Measurements from ENCODE around the gene TRIM69.
"Not testable (repeated sequence)": the region's sequence is repeated elsewhere in the genome, so short reads cannot be mapped to it uniquely, and the experiment has no call there.

TRIM69 gene

GRCh38 chr15:44728576-44729407, 7.5 kb upstream of the TRIM69 start:
- Histone ChIP-seq H3K4me1 (ENCODE audit: control insufficient read depth, insufficient read depth, low read length) (peaks cover 18% of the 10 kb centered on the region), H3K9ac (ENCODE audit: low read depth, low read length) (peak overlapping the region; percentile 46), H3K4me3 (ENCODE audit: low read depth, low read length) (peak overlapping the region; percentile 81), H3K27ac (ENCODE audit: low read depth, low read length) (peak overlapping the region; percentile 97), H3K27me3 (ENCODE audit: control insufficient read depth, insufficient read depth, low read length) (no peaks in the 10 kb centered on the region), H3K36me3 (ENCODE audit: control insufficient read depth, insufficient read depth, low read length) (peaks cover 6% of the 10 kb centered on the region; the same call in 1 of the 2 replicates), H3K9me3 (ENCODE audit: control insufficient read depth, insufficient read depth, low read length) (no peaks in the 10 kb centered on the region)

- peak overlapping the region; percentile 46 for H3K9ac ChIP-seq (ENCODE audit: low read depth, low read length)
- peaks cover 6% of the 10 kb centered on the region; the same call in 1 of the 2 replicates for H3K36me3 ChIP-seq (ENCODE audit: control insufficient read depth, insufficient read depth, low read length)
- H3K9me3 ChIP-seq (ENCODE audit: control insufficient read depth, insufficient read depth, low read length): no peaks in the 10 kb centered on the region
- H3K4me1 ChIP-seq (ENCODE audit: control insufficient read depth, insufficient read depth, low read length): peaks cover 18% of the 10 kb centered on the region
- H3K4me3 ChIP-seq (ENCODE audit: low read depth, low read length): peak overlapping the region; percentile 81
- peak overlapping the region; percentile 97 for H3K27ac ChIP-seq (ENCODE audit: low read depth, low read length)
- no peaks in the 10 kb centered on the region for H3K27me3 ChIP-seq (ENCODE audit: control insufficient read depth, insufficient read depth, low read length)
Observed at GRCh38 chr15:44729408-44730127, 6.8 kb upstream of the TRIM69 start.

GRCh38 chr15:44734839-44735481, 1.4 kb upstream of the TRIM69 start:
- H3K9me3 ChIP-seq (ENCODE audit: control insufficient read depth, insufficient read depth, low read length): no peaks in the 10 kb centered on the region
- H3K27ac ChIP-seq (ENCODE audit: low read depth, low read length): no peak overlapping the region
- H3K4me1 ChIP-seq (ENCODE audit: control insufficient read depth, insufficient read depth, low read length): peaks cover 11% of the 10 kb centered on the region
- no peaks in the 10 kb centered on the region for H3K27me3 ChIP-seq (ENCODE audit: control insufficient read depth, insufficient read depth, low read length)
- peaks cover 6% of the 10 kb centered on the region; the same call in 1 of the 2 replicates for H3K36me3 ChIP-seq (ENCODE audit: control insufficient read depth, insufficient read depth, low read length)
- no peak overlapping the region for H3K4me3 ChIP-seq (ENCODE audit: low read depth, low read length)
- H3K9ac ChIP-seq (ENCODE audit: low read depth, low read length): no peak overlapping the region

GRCh38 chr15:44735482-44736180, 697 bp upstream of the TRIM69 start:
- Histone ChIP-seq H3K36me3 (ENCODE audit: control insufficient read depth, insufficient read depth, low read length) (peaks cover 6% of the 10 kb centered on the region; the same call in 1 of the 2 replicates), H3K27me3 (ENCODE audit: control insufficient read depth, insufficient read depth, low read length) (no peaks in the 10 kb centered on the region), H3K27ac (ENCODE audit: low read depth, low read length) (no peak overlapping the region), H3K9ac (ENCODE audit: low read depth, low read length) (no peak overlapping the region), H3K9me3 (ENCODE audit: control insufficient read depth, insufficient read depth, low read length) (no peaks in the 10 kb centered on the region), H3K4me1 (ENCODE audit: control insufficient read depth, insufficient read depth, low read length) (peaks cover 9% of the 10 kb centered on the region), H3K4me3 (ENCODE audit: low read depth, low read length) (no peak overlapping the region)

GRCh38 chr15:44738340-44738984, 2.1 kb downstream of the TRIM69 start:
- no peaks in the 10 kb centered on the region for H3K36me3 ChIP-seq (ENCODE audit: control insufficient read depth, insufficient read depth, low read length)
- H3K4me1 ChIP-seq (ENCODE audit: control insufficient read depth, insufficient read depth, low read length): peaks cover 9% of the 10 kb centered on the region
- H3K27me3 ChIP-seq (ENCODE audit: control insufficient read depth, insufficient read depth, low read length): no peaks in the 10 kb centered on the region
- no peak overlapping the region for H3K4me3 ChIP-seq (ENCODE audit: low read depth, low read length)
- no peak overlapping the region for H3K27ac ChIP-seq (ENCODE audit: low read depth, low read length)
- no peak overlapping the region for H3K9ac ChIP-seq (ENCODE audit: low read depth, low read length)
- H3K9me3 ChIP-seq (ENCODE audit: control insufficient read depth, insufficient read depth, low read length): no peaks in the 10 kb centered on the region

GRCh38 chr15:44739222-44739847, 3.0 kb downstream of the TRIM69 start:
- H3K4me1 ChIP-seq (ENCODE audit: control insufficient read depth, insufficient read depth, low read length); H3K4me3 ChIP-seq (ENCODE audit: low read depth, low read length); H3K9ac ChIP-seq (ENCODE audit: low read depth, low read length); H3K27ac ChIP-seq (ENCODE audit: low read depth, low read length); H3K9me3 ChIP-seq (ENCODE audit: control insufficient read depth, insufficient read depth, low read length); H3K36me3 ChIP-seq (ENCODE audit: control insufficient read depth, insufficient read depth, low read length); H3K27me3 ChIP-seq (ENCODE audit: control insufficient read depth, insufficient read depth, low read length): not testable (repeated sequence)

- H3K4me3 ChIP-seq (ENCODE audit: low read depth, low read length); H3K27me3 ChIP-seq (ENCODE audit: control insufficient read depth, insufficient read depth, low read length); H3K9me3 ChIP-seq (ENCODE audit: control insufficient read depth, insufficient read depth, low read length); H3K4me1 ChIP-seq (ENCODE audit: control insufficient read depth, insufficient read depth, low read length); H3K27ac ChIP-seq (ENCODE audit: low read depth, low read length); H3K9ac ChIP-seq (ENCODE audit: low read depth, low read length); H3K36me3 ChIP-seq (ENCODE audit: control insufficient read depth, insufficient read depth, low read length): not testable (repeated sequence)
Observed at GRCh38 chr15:44743454-44743853, 7.1 kb downstream of the TRIM69 start.

GRCh38 chr15:44753345-44753744, 17.0 kb downstream of the TRIM69 start:
- H3K9me3 ChIP-seq (ENCODE audit: control insufficient read depth, insufficient read depth, low read length): peaks cover 8% of the 10 kb centered on the region
- no peak overlapping the region for H3K4me3 ChIP-seq (ENCODE audit: low read depth, low read length)
- H3K27ac ChIP-seq (ENCODE audit: low read depth, low read length): no peak overlapping the region
- no peaks in the 10 kb centered on the region for H3K36me3 ChIP-seq (ENCODE audit: control insufficient read depth, insufficient read depth, low read length)
- no peaks in the 10 kb centered on the region for H3K4me1 ChIP-seq (ENCODE audit: control insufficient read depth, insufficient read depth, low read length)
- no peak overlapping the region for H3K9ac ChIP-seq (ENCODE audit: low read depth, low read length)
- H3K27me3 ChIP-seq (ENCODE audit: control insufficient read depth, insufficient read depth, low read length): no peaks in the 10 kb centered on the region

GRCh38 chr15:44763187-44763586, 26.9 kb downstream of the TRIM69 start:
- Histone ChIP-seq H3K36me3 (ENCODE audit: control insufficient read depth, insufficient read depth, low read length) (no peaks in the 10 kb centered on the region), H3K9ac (ENCODE audit: low read depth, low read length) (no peak overlapping the region), H3K9me3 (ENCODE audit: control insufficient read depth, insufficient read depth, low read length) (no peaks in the 10 kb centered on the region), H3K4me1 (ENCODE audit: control insufficient read depth, insufficient read depth, low read length) (no peaks in the 10 kb centered on the region), H3K4me3 (ENCODE audit: low read depth, low read length) (no peak overlapping the region), H3K27me3 (ENCODE audit: control insufficient read depth, insufficient read depth, low read length) (no peaks in the 10 kb centered on the region), H3K27ac (ENCODE audit: low read depth, low read length) (no peak overlapping the region)

- Histone ChIP-seq H3K9ac (ENCODE audit: low read depth, low read length) (no peak overlapping the region), H3K9me3 (ENCODE audit: control insufficient read depth, insufficient read depth, low read length) (no peaks in the 10 kb centered on the region), H3K4me1 (ENCODE audit: control insufficient read depth, insufficient read depth, low read length) (no peaks in the 10 kb centered on the region), H3K27me3 (ENCODE audit: control insufficient read depth, insufficient read depth, low read length) (no peaks in the 10 kb centered on the region), H3K27ac (ENCODE audit: low read depth, low read length) (no peak overlapping the region), H3K36me3 (ENCODE audit: control insufficient read depth, insufficient read depth, low read length) (no peaks in the 10 kb centered on the region), H3K4me3 (ENCODE audit: low read depth, low read length) (no peak overlapping the region)
Observed at GRCh38 chr15:44763848-44764247, 27.5 kb downstream of the TRIM69 start.
